Gastroesophageal sphincter (tissue), 3 donors: ENCODE measurements around the gene NISCH.

Source experiments
- CTCF ChIP-seq, 4 experiments: fragments of 200-600 bp in 2 of 4; fragments of 450-650 bp in 2 of 4; sonication (generic) in 1 of 4; IDR thresholded peaks; one replicate each; pipeline ENCODE4 v1.5.1; 2017 to 2019; ENCODE audit warnings: antibody characterized with exemption in 4 of 4, mild to moderate bottlenecking in 2 of 4, moderate library complexity in 2 of 4
- POLR2A ChIP-seq, 2 donors: fragments of 450-650 bp; IDR thresholded peaks; one replicate each; pipeline ENCODE4 v1.6.1; 2017; ENCODE audit warnings: antibody characterized with exemption in 2 of 2, mild to moderate bottlenecking in 2 of 2, moderate library complexity in 1 of 2

GRCh38 chr3:52441091-52441771 is 14.2 kb upstream of the NISCH start:
- TF ChIP-seq CTCF (IDR thresholded peaks at IDR 0.05), result no peak
- no peak for TF ChIP-seq POLR2A (IDR thresholded peaks at IDR 0.05)
